Right renal pelvis (tissue), 4 donors: ENCODE data around the gene ARPC1A. TPM values are rescaled to one million over a fixed set of nuclear protein-coding genes. Genes with fewer than 3 reads are reported as not detected.
A peak's percentile ranks its signal among the peaks of the same experiment; 100 is the strongest.
"Not testable (repeated sequence)": the region's sequence is repeated elsewhere in the genome, so short reads cannot be mapped to it uniquely, and the experiment has no call there.

Source experiments
- DNase-seq, 4 donors: peaks; one replicate each; pipeline ENCODE4 v3.0.0-alpha.2; 2013; ENCODE audit warnings: low read depth in 4 of 4, low spot score in 3 of 4, missing footprints in 1 of 4
- polyA plus RNA-seq, 4 donors: library from polyadenylated mRNA; unstranded; fragments of 120-200 nt; gene quantifications; one replicate each; pipeline ENCODE4 v1.2.1, GENCODE V29; 2013; ENCODE audit not compliant: insufficient read length in 4 of 4

Gene ARPC1A
- polyA plus RNA-seq, 4 donors: 112 to 122 (median 116) TPM

- no peak for DNase-seq
These were observed 79.3 kb downstream of the ARPC1A start for GRCh38 chr7:99404977-99405320.

GRCh38 chr7:99406557-99406956, 80.9 kb downstream of the ARPC1A start:
- no peak for DNase-seq

- peak in 1 of 4 donors; percentile 16 for DNase-seq
These were observed 82.2 kb downstream of the ARPC1A start for GRCh38 chr7:99407872-99408378.

GRCh38 chr7:99408379-99409191, 82.9 kb downstream of the ARPC1A start, which contains the start of the genes BUD31 and PDAP1:
Gene BUD31 (plus strand): TSS chr7:99408969. CDS start chr7:99411093, 2,124 bp downstream.
Gene PDAP1 (minus strand): TSS chr7:99408597. CDS start chr7:99408548, 49 bp downstream.
- peak; percentile 86 to 98 (median 88) for DNase-seq

- DNase-seq: no peak
These were observed 83.5 kb downstream of the ARPC1A start for GRCh38 chr7:99409192-99409572.

- DNase-seq: no peak
These were observed 84.1 kb downstream of the ARPC1A start for GRCh38 chr7:99409806-99410205.

GRCh38 chr7:99410635-99411034, 84.9 kb downstream of the ARPC1A start:
- no peak for DNase-seq

- DNase-seq: not testable (repeated sequence)
These were observed 89.9 kb downstream of the ARPC1A start for GRCh38 chr7:99415513-99416127.

Other genes starting within 250 kb of the ARPC1A start
- gene SMURF1, start 181.8 kb upstream of the ARPC1A start, polyA plus RNA-seq: 10 to 100 TPM; 15.7 to 18.4 (median 16.4) TPM
- gene KPNA7, start 117.8 kb upstream of the ARPC1A start, polyA plus RNA-seq: not detected
- gene MYH16, start 53.1 kb upstream of the ARPC1A start, polyA plus RNA-seq: under 1 TPM in 3 of 4 donors, not detected in 1; 0.04 to 0.10 (median 0.06) TPM
- 10 to 100 TPM; 30.6 to 42.7 (median 32.5) TPM for gene ARPC1B, start 48.8 kb downstream of the ARPC1A start, polyA plus RNA-seq
- 100 to 1,000 TPM; 132 to 154 (median 134) TPM for gene PDAP1, start 82.7 kb downstream of the ARPC1A start, polyA plus RNA-seq
- 100 to 1,000 TPM; 113 to 123 (median 118) TPM for gene BUD31, start 83.1 kb downstream of the ARPC1A start, polyA plus RNA-seq
- gene PTCD1, start 112.9 kb downstream of the ARPC1A start, polyA plus RNA-seq: 1 to 10 TPM; 3.7 to 6.1 (median 4.5) TPM
- gene CPSF4, start 113.0 kb downstream of the ARPC1A start, polyA plus RNA-seq: 10 to 100 TPM; 30.3 to 31.5 (median 30.5) TPM
- 100 to 1,000 TPM; 400 to 442 (median 427) TPM for gene ATP5MF, start 140.3 kb downstream of the ARPC1A start, polyA plus RNA-seq
- 10 to 100 TPM; 23.1 to 31.5 (median 24.2) TPM for gene ZNF789, start 147.0 kb downstream of the ARPC1A start, polyA plus RNA-seq
- 10 to 100 TPM; 14.0 to 15.3 (median 14.4) TPM for gene ZNF394, start 174.4 kb downstream of the ARPC1A start, polyA plus RNA-seq
- 10 to 100 TPM; 14.4 to 16.6 (median 16.3) TPM for gene ZKSCAN5, start 178.8 kb downstream of the ARPC1A start, polyA plus RNA-seq
- 10 to 100 TPM; 15.8 to 18.3 (median 17.4) TPM for gene FAM200A, start 226.2 kb downstream of the ARPC1A start, polyA plus RNA-seq
- gene ZNF655, start 232.7 kb downstream of the ARPC1A start, polyA plus RNA-seq: 10 to 100 TPM; 65.7 to 81.6 (median 73.6) TPM